H1 (cell line): ENCODE results near the gene CENPA. TPM values are rescaled to one million over a fixed set of nuclear protein-coding genes. Genes with fewer than 3 reads are reported as not detected.
A peak's percentile ranks its signal among the peaks of the same experiment; 100 is the strongest.

ENCODE experiments used
- CTCF ChIA-PET: fragments of 300-600 bp; sonication (Branson Sonifier 250); formaldehyde crosslinking; loops from one replicate; lab custom pipeline; 2021; ENCODE audit not compliant: partially characterized antibody; lab: Charles Lee
- POLR2A ChIA-PET: fragments of 300-600 bp; sonication (Branson Sonifier 250); formaldehyde crosslinking; loops from one replicate; lab custom pipeline; 2021; ENCODE audit warnings: inconsistent platforms; ENCODE audit not compliant: partially characterized antibody; lab: Charles Lee
- DNase-seq, 2 experiments: peaks; one replicate each; pipeline versions ENCODE4 v3.0.0 to v3.0.0-alpha.2; 2010 to 2022; ENCODE audit warnings: low spot score in 2 of 2, low read depth in 1 of 2, mixed read lengths in 1 of 2
- FAIRE-seq: peaks from 2 replicates; lab custom pipeline; 2011; peaks lifted over from hg19 to GRCh38; lab: Jason Lieb, UNC
- H2AFZ ChIP-seq: 2 replicates; pipeline ENCODE4 v1.8.1; 2012; ENCODE audit warnings: low read length, inconsistent platforms
- H2AK5ac ChIP-seq: 2 replicates; pipeline ENCODE4 v1.6.1; 2013; ENCODE audit warnings: low read depth, low read length
- H2BK120ac ChIP-seq: replicated peaks from 2 replicates; pipeline ENCODE3; 2013; ENCODE audit warnings: low read depth, low read length, inconsistent platforms
- H2BK12ac ChIP-seq: 2 replicates; pipeline ENCODE4 v1.6.1; 2013; ENCODE audit warnings: low read depth, low read length
- H2BK15ac ChIP-seq: 2 replicates; pipeline ENCODE4 v1.6.1; 2013; ENCODE audit warnings: low read length
- H2BK20ac ChIP-seq: 2 replicates; pipeline ENCODE4 v1.6.1; 2013; ENCODE audit warnings: low read length
- H2BK5ac ChIP-seq: 2 replicates; pipeline ENCODE4 v1.6.1; 2013; ENCODE audit warnings: low read depth, low read length
- H3K14ac ChIP-seq: 2 replicates; pipeline ENCODE4 v1.6.1; 2013; ENCODE audit warnings: inconsistent platforms; ENCODE audit not compliant: insufficient read length
- H3K18ac ChIP-seq: 2 replicates; pipeline ENCODE4 v1.6.1; 2013; ENCODE audit warnings: low read length; ENCODE audit errors: extremely low read depth
- H3K23ac ChIP-seq: 2 replicates; pipeline ENCODE4 v1.6.1; 2013; ENCODE audit warnings: inconsistent platforms; ENCODE audit not compliant: insufficient read length
- H3K23me2 ChIP-seq: 2 replicates; pipeline ENCODE4 v1.6.1; 2013; ENCODE audit warnings: low read depth, low read length
- H3K27ac ChIP-seq: 2 replicates; pipeline ENCODE4 v1.6.1; 2011; ENCODE audit warnings: low read depth, low read length, inconsistent platforms
- H3K27me3 ChIP-seq, 4 experiments: replicated peaks in 1 of 4; 1 replicate in 1 of 4; 2 replicates in 3 of 4; pipeline versions ENCODE4 v1.6.1 to v1.8.1; 2011 to 2013; ENCODE audit warnings: low read length in 3 of 4, mild to moderate bottlenecking in 3 of 4, inconsistent platforms in 2 of 4, mixed read lengths in 2 of 4, moderate library complexity in 1 of 4; ENCODE audit not compliant: control insufficient read depth in 3 of 4, insufficient read depth in 3 of 4; ENCODE audit errors: extremely low read depth in 1 of 4
- H3K36me3 ChIP-seq, 4 experiments: 2 replicates each; pipeline versions ENCODE4 v1.6.1 to v1.8.1; 2011 to 2013; ENCODE audit warnings: mild to moderate bottlenecking in 4 of 4, low read length in 3 of 4, moderate library complexity in 2 of 4, control low read depth in 1 of 4, inconsistent platforms in 1 of 4; ENCODE audit not compliant: insufficient read depth in 4 of 4, control insufficient read depth in 2 of 4
- H3K4ac ChIP-seq: replicated peaks from 2 replicates; pipeline ENCODE3; 2013; ENCODE audit warnings: low read length, low read depth, mixed read lengths, inconsistent platforms; ENCODE audit not compliant: insufficient read length
- H3K4me1 ChIP-seq, 4 experiments: replicated peaks in 1 of 4; 1 replicate in 1 of 4; 2 replicates in 3 of 4; pipeline versions ENCODE4 v1.6.1 to v1.8.1; 2011 to 2013; ENCODE audit warnings: low read length in 3 of 4, inconsistent platforms in 2 of 4, mixed read lengths in 1 of 4; ENCODE audit not compliant: insufficient read depth in 4 of 4, control insufficient read depth in 3 of 4
- H3K4me2 ChIP-seq, 2 experiments: 2 replicates each; pipeline versions ENCODE4 v1.6.1 to v1.8.1; 2011 to 2013; ENCODE audit warnings: low read depth in 2 of 2, low read length in 2 of 2, control low read depth in 1 of 2, inconsistent platforms in 1 of 2, mild to moderate bottlenecking in 1 of 2; ENCODE audit not compliant: insufficient read depth in 1 of 2
- H3K4me3 ChIP-seq, 4 experiments: fragments of 200-600, 300-600 bp in 1 of 4; sonication (generic), shearing (Covaris generic), sonication (Bioruptor Twin) in 1 of 4; 2 replicates each; pipeline versions ENCODE4 v1.5.1 to v1.8.1; 2011 to 2016; ENCODE audit warnings: low read length in 4 of 4, low read depth in 3 of 4, control low read depth in 2 of 4, inconsistent platforms in 2 of 4, mild to moderate bottlenecking in 2 of 4, mixed read lengths in 1 of 4, moderate library complexity in 1 of 4; ENCODE audit not compliant: insufficient read depth in 2 of 4; ENCODE audit errors: extremely low read depth in 1 of 4
- H3K56ac ChIP-seq: replicated peaks from 2 replicates; pipeline ENCODE3; 2013; ENCODE audit warnings: low read depth, mild to moderate bottlenecking, mixed read lengths, low read length, inconsistent platforms; ENCODE audit not compliant: insufficient read length
- H3K79me1 ChIP-seq: 2 replicates; pipeline ENCODE4 v1.6.1; 2013; ENCODE audit warnings: low read depth, low read length, control low read depth
- H3K79me2 ChIP-seq, 2 experiments: 2 replicates each; pipeline versions ENCODE4 v1.6.1 to v1.8.1; 2012 to 2013; ENCODE audit warnings: low read length in 2 of 2, mild to moderate bottlenecking in 2 of 2, inconsistent platforms in 1 of 2; ENCODE audit not compliant: insufficient read depth in 2 of 2, control insufficient read depth in 1 of 2
- H3K9ac ChIP-seq, 4 experiments: replicated peaks in 1 of 4; 1 replicate in 1 of 4; 2 replicates in 3 of 4; pipeline versions ENCODE4 v1.6.1 to v1.8.1; 2011 to 2013; ENCODE audit warnings: low read depth in 3 of 4, low read length in 3 of 4, control low read depth in 2 of 4, mild to moderate bottlenecking in 2 of 4, moderate library complexity in 2 of 4, inconsistent platforms in 1 of 4; ENCODE audit errors: extremely low read depth in 1 of 4
- H3K9me3 ChIP-seq, 2 experiments: 2 replicates each; pipeline versions ENCODE4 v1.6.1 to v1.8.1; 2012 to 2013; ENCODE audit warnings: mild to moderate bottlenecking in 2 of 2, moderate library complexity in 2 of 2, control low read depth in 1 of 2, inconsistent platforms in 1 of 2, low read depth in 1 of 2, low read length in 1 of 2, mixed read lengths in 1 of 2; ENCODE audit not compliant: insufficient read depth in 2 of 2
- H4K20me1 ChIP-seq, 2 experiments: replicated peaks in 1 of 2; 2 replicates each; pipeline versions ENCODE3 to v1.8.1; 2011 to 2013; ENCODE audit warnings: inconsistent platforms in 2 of 2, low read length in 2 of 2, mild to moderate bottlenecking in 1 of 2; ENCODE audit not compliant: insufficient read depth in 2 of 2, control insufficient read depth in 1 of 2
- H4K5ac ChIP-seq: 2 replicates; pipeline ENCODE4 v1.6.1; 2013; ENCODE audit warnings: low read length, low read depth, mixed read lengths, inconsistent platforms; ENCODE audit not compliant: insufficient read length
- H4K8ac ChIP-seq: 2 replicates; pipeline ENCODE4 v1.8.0; 2013; ENCODE audit warnings: mild to moderate bottlenecking, moderate library complexity, low read length, inconsistent platforms; ENCODE audit not compliant: insufficient read depth; ENCODE audit errors: extremely low read depth
- H4K91ac ChIP-seq: replicated peaks from 2 replicates; pipeline ENCODE3; 2013; ENCODE audit warnings: low read length, mixed read lengths, inconsistent platforms; ENCODE audit not compliant: insufficient read length
- EP300 ChIP-seq, 2 experiments: IDR thresholded peaks; 1 replicate in 1 of 2; 2 replicates in 1 of 2; pipeline ENCODE4 v1.6.1; 2011 to 2012; ENCODE audit warnings: low read depth in 2 of 2, low read length in 2 of 2, mild to moderate bottlenecking in 2 of 2, borderline replicate concordance in 1 of 2, inconsistent platforms in 1 of 2, moderate library complexity in 1 of 2
- JUN ChIP-seq: IDR thresholded peaks from 2 replicates; pipeline ENCODE4 v1.6.1; 2011; ENCODE audit warnings: low read depth, mild to moderate bottlenecking, improper control_type of control experiment, low read length
- KDM1A ChIP-seq: fragments of 200-600, 300-600 bp; sonication (generic); IDR thresholded peaks from 2 replicates; pipeline ENCODE4 v1.7.1; 2016; ENCODE audit warnings: mild to moderate bottlenecking, low read length, borderline replicate concordance
- KDM5A ChIP-seq: fragments of 200-600 bp; IDR thresholded peaks from 2 replicates; pipeline ENCODE4 v1.7.1; 2012; ENCODE audit warnings: mild to moderate bottlenecking, low read length, inconsistent platforms, mixed read lengths
- RBBP5 ChIP-seq: IDR thresholded peaks from 2 replicates; pipeline ENCODE4 v1.7.1; 2012; ENCODE audit warnings: low read depth, mild to moderate bottlenecking, inconsistent platforms, low read length, moderate library complexity, borderline replicate concordance
- RFX5 ChIP-seq: IDR thresholded peaks from 2 replicates; pipeline ENCODE4 v1.6.1; 2011; ENCODE audit warnings: low read depth, low read length, improper control_type of control experiment, borderline replicate concordance
- TAF1 ChIP-seq: IDR thresholded peaks from 2 replicates; pipeline ENCODE4 v1.6.1; 2011; ENCODE audit warnings: mild to moderate bottlenecking, low read depth, low read length
- WGBS, 2 experiments: shearing (Covaris generic) in 1 of 2; methylation state at CpG; one replicate each; pipeline versions ENCODE4 v1.1.6 to v1.1.7; 2013 to 2015; ENCODE audit warnings: low lambda C conversion rate in 2 of 2, mixed read lengths in 2 of 2, inconsistent platforms in 1 of 2, low coverage in 1 of 2, missing lambda C conversion rate in 1 of 2; ENCODE audit not compliant: insufficient replicate concordance in 2 of 2, insufficient coverage in 1 of 2, insufficient read length in 1 of 2; ENCODE audit errors: extremely low coverage in 1 of 2, missing lambda C conversion rate in 1 of 2; 5-methylcytosine and 5-hydroxymethylcytosine counted together
- polyA plus RNA-seq, 7 experiments: library from polyadenylated mRNA; depleted of rRNA in 3 of 7; stranded (reverse) in 5 of 7; unstranded in 2 of 7; fragments of >200 nt in 5 of 7; fragments of 200-250 nt in 2 of 7; gene quantifications; 1 replicate in 5 of 7; 2 replicates in 1 of 7; 4 replicates in 1 of 7; pipeline versions ENCODE4 v1.2.1 to v1.2.3, GENCODE V29; 2011 to 2013; ENCODE audit warnings: missing spikeins in 2 of 7, mixed read lengths in 2 of 7
- total RNA-seq: library from RNA; stranded (reverse); fragmentation: NEBNext Ultra II Directional; extraction: Animal tissue kit (Norgen Biotek cat#: 25700); gene quantifications from 2 replicates; pipeline ENCODE4 v1.2.1, GENCODE V29; 2021

CENPA gene
- total and polyA plus RNA-seq, 2 of the 8 experiments (the other 6 are each of a cell fraction or from before 2014, with no cell fraction given): 19.4 to 30.9 TPM

DNA sequence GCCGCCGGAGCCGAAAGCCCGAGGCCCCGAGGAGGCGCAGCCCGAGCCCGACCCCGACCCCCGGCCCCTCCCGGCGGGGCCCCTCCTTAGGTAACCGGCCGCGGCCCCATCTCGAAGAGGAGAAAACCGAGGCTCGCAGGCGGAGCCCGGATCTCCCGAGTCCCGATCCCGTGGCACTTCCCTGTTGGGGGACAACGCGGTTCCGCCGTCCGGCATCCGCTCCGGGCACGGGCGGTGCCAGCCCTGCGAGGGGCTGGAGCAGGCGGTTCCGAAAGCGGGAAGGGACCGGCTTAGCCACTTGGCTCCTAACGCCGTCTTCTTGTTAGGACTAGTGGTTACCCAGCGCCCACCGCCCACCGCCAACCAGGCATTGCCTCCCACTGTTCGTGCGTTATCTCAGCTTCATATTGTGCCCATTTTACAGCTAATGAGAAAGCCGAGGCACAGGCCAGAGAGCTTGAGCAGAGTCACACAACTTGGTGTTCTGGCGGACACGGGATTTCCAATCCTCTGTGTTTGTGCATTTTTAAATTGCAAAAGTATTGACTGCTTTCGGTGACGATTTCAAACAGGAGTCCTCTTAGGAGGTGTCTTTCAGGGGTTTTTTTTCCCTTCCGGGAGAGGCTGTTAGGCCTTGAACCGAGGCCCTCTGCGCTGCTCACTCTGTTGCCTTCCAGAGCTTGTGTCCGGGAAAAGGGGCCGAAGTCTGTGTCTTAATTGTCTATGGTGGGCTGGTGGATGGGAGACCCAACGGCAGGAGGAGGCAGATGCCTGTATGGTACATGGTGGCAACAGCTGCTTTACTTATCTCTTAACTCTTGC lies 562 bp downstream of the CENPA start:
- Histone ChIP-seq H2AFZ (peak overlapping the region; percentile 6; the same call in 1 of the 2 replicates), H3K23ac (no peak overlapping the region), H2AK5ac (no peak overlapping the region), H3K4me3 (peak overlapping the region; percentile 71 to 87 (median 74)), H2BK12ac (peak overlapping the region; percentile 80; the same call in 1 of the 2 replicates), H3K56ac (peak overlapping the region; percentile 84), H3K79me1 (peaks cover 10% of the 10 kb centered on the region; the same call in 1 of the 2 replicates), H3K9ac (peak overlapping the region; percentile 51 to 85 (median 66)), H2BK120ac (no peak overlapping the region)
- CTCF ChIA-PET: interaction anchor here (0.6 to 1.0 kb wide), 4 partner anchors 10 to 231 kb away, joined by 3 to 4 read pairs (median 3); no protein-coding TSS in a partner anchor
- TF ChIP-seq JUN (no peak), KDM1A (0 out of 2 replicates have a peak, but pooled peaks have one; percentile 37), EP300 (IDR thresholded peaks at IDR 0.05; ENCODE audit: borderline replicate concordance in 1 of 2, low read depth in 2 of 2, low read length in 2 of 2) (no peak), RBBP5 (0 out of 2 replicates have a peak, but pooled peaks have one; percentile 46), TAF1 (no peak), RFX5 (no peak), KDM5A (no peak)
- TF ChIP-seq, all 59 proteins: peak for 2
- peaks cover 0 to 4% (median 1%) of the 10 kb centered on the region in 4 experiments; a peak in 2 of 8 replicates for H3K36me3 ChIP-seq
- H4K5ac ChIP-seq: no peak overlapping the region
- peaks cover 0 to 27% of the 10 kb centered on the region in 2 experiments; a peak in 3 of 4 replicates for H3K79me2 ChIP-seq
- POLR2A ChIA-PET: interaction anchor here (0.6 to 1.4 kb wide), 7 partner anchors 11 to 60 kb away, joined by 3 to 5 read pairs (median 3); no protein-coding TSS in a partner anchor
- peak overlapping the region; percentile 42 for H4K91ac ChIP-seq
- peaks cover 0 to 5% (median 4%) of the 10 kb centered on the region in 4 experiments; a peak in 2 of 7 replicates for H3K27me3 ChIP-seq
- WGBS, 2 experiments: 19% methylated on average over 34 of the region's 55 CpGs; no CpG with 5 or more reads in 1 of the 2 experiments
- H3K14ac ChIP-seq: no peak overlapping the region
- H3K9me3 ChIP-seq: no peaks in the 10 kb centered on the region
- H4K20me1 ChIP-seq: peaks cover 0 to 14% of the 10 kb centered on the region in 2 experiments
- peak overlapping the region; percentile 19; the same call in 1 of the 2 replicates for H3K18ac ChIP-seq
- no peak overlapping the region for H3K4ac ChIP-seq
- H3K4me1 ChIP-seq: peaks cover 0 to 1% (median 0%) of the 10 kb centered on the region in 4 experiments; a peak in 2 of 7 replicates
- peaks cover 8% of the 10 kb centered on the region for H3K23me2 ChIP-seq
- DNase-seq (peak in 1 of 2 experiments; percentile 75), FAIRE-seq (no peak)
- no peak overlapping the region for H3K27ac ChIP-seq
- H4K8ac ChIP-seq: peak overlapping the region; percentile 74
- no peak overlapping the region for H2BK15ac ChIP-seq
- no peak overlapping the region; the same call in 1 of the 2 replicates for H2BK5ac ChIP-seq
- H3K4me2 ChIP-seq: peak overlapping the region; percentile 64 to 76
- no peak overlapping the region for H2BK20ac ChIP-seq
